Activated gamma-delta T cell treated with Interleukin-2 at 50 U/mL for 16 hours (primary cell): ENCODE measurements around the gene PLCB3.

ENCODE experiments used
- DNase-seq: peaks from one replicate; pipeline ENCODE4 v3.0.0-alpha.2; 2020

PLCB3 gene

DNA sequence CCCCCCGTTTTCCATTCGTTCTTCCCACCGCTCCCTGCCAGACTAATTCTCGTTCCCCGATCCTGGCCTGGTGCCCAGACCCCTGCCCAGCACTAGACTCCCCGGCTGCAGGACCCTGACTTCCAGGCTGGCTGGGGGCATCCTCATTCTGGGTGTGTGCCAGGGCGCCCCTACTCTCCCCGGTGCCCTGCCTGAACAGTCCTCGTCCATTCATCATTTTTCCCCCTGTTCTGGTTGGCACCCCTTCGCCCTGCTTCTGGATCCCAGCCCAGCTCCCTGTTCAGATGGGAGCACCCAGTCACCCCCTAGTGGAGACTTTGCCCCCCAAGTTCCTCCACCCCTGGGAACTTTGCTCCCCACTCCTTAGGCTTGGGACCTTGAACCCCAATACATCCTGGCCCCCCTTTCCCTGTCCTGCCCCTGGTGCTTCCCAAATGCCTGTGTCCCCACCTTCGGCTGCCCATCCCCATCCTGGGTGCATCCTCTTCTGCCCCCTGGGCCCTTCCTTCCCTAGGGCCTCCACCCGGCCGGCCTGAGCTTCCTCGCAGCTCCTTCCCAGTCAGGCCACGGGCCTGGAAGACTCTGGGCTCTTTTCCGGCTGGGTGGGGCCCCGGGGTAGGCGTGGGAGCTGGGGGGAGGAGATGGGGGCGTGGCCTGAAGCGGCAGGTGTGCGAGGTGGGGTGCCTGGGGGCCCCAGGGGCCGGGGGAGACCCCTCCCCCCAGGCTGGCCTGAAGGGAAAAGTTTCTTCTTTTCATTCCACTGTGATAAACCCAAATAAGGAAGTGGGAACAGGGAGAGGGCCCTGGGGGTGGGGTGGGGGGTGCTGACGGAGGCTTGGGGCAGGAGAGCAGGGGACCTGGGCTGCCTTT lies 908 bp downstream of the PLCB3 start:
- no peak for DNase-seq

- no peak for DNase-seq
These were observed 1.7 kb downstream of the PLCB3 start for GRCh38 chr11:64253043-64253442.

DNA sequence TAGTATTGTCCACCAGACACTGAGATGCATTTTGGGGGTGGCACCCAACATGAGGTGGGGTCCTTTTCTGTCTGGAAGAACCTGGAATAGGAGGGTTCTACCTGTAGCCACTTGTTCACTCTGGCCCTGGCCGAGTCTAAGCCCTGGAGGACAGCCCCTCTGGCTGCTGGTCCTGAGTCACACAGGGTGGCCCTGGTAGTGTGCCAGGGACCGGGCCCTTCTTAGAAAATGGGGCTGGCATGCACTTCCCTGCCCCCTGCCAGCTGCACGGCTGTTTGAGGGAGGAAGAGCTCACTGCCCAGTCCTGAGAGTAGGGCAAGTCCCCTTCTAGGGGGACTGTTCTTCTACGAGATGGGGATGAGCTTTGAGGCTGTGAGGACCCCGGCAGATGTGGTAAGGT lies 2.2 kb downstream of the PLCB3 start:
- DNase-seq, result no peak

DNA sequence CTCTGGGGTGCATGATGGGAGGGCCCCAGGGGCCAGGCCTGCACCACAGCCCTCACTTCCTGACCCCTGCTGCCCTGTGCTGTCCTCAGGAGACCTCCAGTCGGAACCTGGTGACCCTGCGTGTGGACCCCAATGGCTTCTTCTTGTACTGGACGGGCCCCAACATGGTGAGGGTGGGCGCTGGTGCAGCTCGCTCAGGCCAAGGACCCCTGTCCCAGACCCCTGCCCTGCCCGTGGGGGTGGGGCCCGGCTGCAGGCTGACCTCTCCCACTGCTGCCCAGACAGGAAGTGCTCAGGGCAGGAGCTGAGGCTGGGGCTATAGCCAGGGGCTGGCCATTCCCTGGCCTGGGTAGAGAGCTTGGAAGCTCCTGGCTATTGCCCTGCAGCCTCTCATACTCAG lies 3.0 kb downstream of the PLCB3 start:
- DNase-seq, result no peak

GRCh38 chr11:64255135-64256128 lies 4.1 kb downstream of the PLCB3 start:
- no peak for DNase-seq

- DNase-seq, result no peak
These were observed 5.0 kb downstream of the PLCB3 start for GRCh38 chr11:64256300-64256699.

DNA sequence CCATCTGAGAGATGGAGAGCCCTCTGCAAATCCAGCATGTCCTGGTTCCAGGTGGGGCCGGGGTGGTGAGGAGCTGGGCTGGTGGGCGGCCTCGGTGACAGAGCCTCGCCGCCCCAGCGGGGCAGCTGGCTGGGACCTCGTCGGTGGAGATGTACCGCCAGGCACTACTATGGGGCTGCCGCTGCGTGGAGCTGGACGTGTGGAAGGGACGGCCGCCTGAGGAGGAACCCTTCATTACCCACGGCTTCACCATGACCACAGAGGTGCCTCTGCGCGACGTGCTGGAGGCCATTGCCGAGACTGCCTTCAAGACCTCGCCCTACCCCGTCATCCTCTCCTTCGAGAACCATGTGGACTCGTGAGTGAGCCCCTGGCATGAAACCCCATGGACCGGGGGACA lies 7.0 kb downstream of the PLCB3 start:
- no peak for DNase-seq

DNA sequence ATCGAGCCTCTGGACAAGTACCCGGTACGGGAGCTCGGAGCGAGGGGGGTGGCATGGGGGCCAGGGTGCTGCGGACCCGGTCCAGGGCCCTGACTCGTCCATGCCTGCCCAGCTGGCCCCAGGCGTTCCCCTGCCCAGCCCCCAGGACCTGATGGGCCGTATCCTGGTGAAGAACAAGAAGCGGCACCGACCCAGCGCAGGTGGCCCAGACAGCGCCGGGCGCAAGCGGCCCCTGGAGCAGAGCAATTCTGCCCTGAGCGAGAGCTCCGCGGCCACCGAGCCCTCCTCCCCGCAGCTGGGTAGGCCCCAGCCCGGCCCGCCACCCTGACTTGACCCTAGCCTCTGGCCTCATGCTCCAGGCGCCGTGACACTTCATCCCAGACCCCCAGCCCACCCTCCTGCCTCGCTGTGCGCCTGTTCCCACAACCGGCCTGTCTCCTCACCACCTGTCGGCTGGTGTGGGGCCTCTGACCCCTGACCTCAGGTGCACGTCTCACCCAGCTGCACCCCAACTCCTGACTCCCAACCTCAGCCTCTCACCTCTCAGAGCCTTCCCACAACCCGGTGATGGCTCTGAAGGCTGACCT lies 7.7 kb downstream of the PLCB3 start:
- no peak for DNase-seq

- DNase-seq, result no peak
These were observed 8.3 kb downstream of the PLCB3 start for GRCh38 chr11:64259533-64260067.

- DNase-seq, result no peak
These were observed 8.9 kb downstream of the PLCB3 start for GRCh38 chr11:64260147-64260708.

GRCh38 chr11:64261556-64262080 lies 10.3 kb downstream of the PLCB3 start:
- DNase-seq, result no peak

DNA sequence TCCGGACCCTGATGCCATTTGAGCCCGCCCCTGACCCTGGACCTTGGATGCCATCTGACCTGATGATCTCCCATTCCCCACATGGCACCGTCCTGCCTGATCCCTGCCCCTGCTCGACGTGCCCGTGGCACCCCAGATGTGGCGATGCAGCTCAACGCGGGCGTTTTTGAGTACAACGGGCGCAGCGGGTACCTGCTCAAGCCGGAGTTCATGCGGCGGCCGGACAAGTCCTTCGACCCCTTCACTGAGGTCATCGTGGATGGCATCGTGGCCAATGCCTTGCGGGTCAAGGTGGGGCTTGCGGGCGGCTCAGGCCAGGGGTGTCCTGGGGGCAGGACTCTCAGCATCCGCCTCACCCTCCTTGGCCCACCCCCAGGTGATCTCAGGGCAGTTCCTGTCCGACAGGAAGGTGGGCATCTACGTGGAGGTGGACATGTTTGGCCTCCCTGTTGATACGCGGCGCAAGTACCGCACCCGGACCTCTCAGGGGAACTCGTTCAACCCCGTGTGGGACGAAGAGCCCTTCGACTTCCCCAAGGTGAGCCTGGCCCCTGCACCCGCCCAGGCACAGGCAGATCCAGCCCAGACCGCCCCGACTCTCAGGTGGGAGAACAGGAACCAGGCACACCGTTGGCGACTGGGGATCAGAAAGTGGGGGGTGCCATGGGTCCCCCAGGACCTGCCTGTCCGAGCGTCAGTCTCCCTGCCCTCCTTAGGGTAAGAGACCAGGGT lies 11.1 kb downstream of the PLCB3 start:
- no peak for DNase-seq

- no peak for DNase-seq
These were observed 12.0 kb downstream of the PLCB3 start for GRCh38 chr11:64263021-64263946.

- no peak for DNase-seq
These were observed 12.6 kb downstream of the PLCB3 start for GRCh38 chr11:64263947-64264317.

- DNase-seq, result no peak
These were observed 13.1 kb downstream of the PLCB3 start for GRCh38 chr11:64264371-64264852.

DNA sequence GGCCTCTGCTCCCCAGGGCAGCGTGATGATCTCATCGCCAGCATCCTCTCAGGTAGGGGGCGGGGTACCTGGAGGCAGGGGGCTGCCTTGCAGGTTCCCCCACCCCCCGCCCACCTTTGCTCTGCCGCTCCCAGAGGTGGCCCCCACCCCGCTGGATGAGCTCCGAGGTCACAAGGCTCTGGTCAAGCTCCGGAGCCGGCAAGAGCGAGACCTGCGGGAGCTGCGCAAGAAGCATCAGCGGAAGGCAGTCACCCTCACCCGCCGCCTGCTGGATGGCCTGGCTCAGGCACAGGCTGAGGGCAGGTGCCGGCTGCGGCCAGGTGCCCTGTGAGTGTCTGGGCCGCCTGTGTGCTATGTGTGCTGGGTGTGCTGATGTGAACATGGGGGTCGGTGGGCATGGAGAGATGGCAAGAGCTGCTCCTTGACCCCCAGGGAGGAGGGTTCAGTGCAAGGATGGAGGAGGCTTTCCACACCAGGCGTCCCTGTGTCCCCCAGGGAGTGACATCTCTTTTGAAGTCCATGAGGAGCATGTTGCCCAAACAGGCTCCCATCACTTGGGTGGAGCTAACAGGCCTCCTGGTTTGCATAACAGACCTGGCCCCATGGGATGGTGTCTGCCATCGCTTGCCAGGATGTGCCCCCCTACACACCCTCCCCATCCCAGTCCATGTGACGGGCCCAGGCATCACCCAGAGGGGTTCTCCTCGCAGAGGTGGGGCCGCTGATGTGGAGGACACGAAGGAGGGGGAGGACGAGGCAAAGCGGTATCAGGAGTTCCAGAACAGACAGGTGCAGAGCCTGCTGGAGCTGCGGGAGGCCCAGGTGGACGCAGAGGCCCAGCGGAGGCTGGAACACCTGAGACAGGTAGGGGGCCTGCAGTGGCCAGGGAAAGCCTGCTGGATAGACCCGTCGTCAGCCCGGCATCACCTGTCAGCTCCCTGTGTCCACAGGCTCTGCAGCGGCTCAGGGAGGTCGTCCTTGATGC lies 14.1 kb downstream of the PLCB3 start:
- DNase-seq, result no peak

DNA sequence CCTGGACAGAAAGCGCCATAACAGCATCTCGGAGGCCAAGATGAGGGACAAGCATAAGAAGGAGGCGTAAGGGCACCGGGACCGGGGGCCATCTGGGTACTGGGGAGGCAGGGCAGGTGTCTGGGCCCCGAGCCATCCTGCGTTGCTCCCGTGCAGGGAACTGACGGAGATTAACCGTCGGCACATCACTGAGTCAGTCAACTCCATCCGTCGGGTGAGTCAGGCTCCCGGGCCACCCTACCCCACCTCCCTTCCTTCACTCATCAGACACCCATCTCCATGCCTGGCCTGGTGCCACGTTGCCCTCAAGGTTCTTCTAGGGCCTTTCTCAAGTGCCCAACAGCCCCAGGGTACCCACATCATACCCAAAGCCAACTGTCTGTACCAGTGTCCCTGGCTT lies 15.0 kb downstream of the PLCB3 start:
- no peak for DNase-seq

GRCh38 chr11:64267207-64267945 lies 16.0 kb downstream of the PLCB3 start:
- DNase-seq, result no peak
